CD14-positive monocyte (primary cell): ENCODE data around the gene SQSTM1. TPM values are rescaled to one million over a fixed set of nuclear protein-coding genes. Genes with fewer than 3 reads are reported as not detected.

Experiments
- DNase-seq, 3 donors: peaks; one replicate each; pipeline ENCODE4 v3.0.0-alpha.2; 2011 to 2022
- H2AFZ ChIP-seq: 2 replicates; pipeline ENCODE4 v1.6.0; 2012; ENCODE audit warnings: mild to moderate bottlenecking, low read depth, low read length, inconsistent platforms; ENCODE audit not compliant: insufficient read depth, poor library complexity, severe bottlenecking
- H3K27ac ChIP-seq, 2 donors: 1 replicate in 1 of 2; 2 replicates in 1 of 2; pipeline ENCODE4 v1.5.1; 2012 to 2013; ENCODE audit warnings: low read length in 2 of 2, control low read depth in 1 of 2, inconsistent platforms in 1 of 2, low read depth in 1 of 2, mild to moderate bottlenecking in 1 of 2
- H3K27me3 ChIP-seq, 2 donors: one replicate each; pipeline versions ENCODE4 v1.6.0 to v1.6.1; 2011 to 2013; ENCODE audit warnings: low read length in 2 of 2; ENCODE audit not compliant: control insufficient read depth in 2 of 2, insufficient read depth in 2 of 2
- H3K36me3 ChIP-seq, 2 donors: replicated peaks in 1 of 2; 1 replicate in 1 of 2; 2 replicates in 1 of 2; pipeline versions ENCODE4 v1.5.1 to v1.6.1; 2012 to 2013; ENCODE audit warnings: low read length in 2 of 2, control low read depth in 1 of 2, inconsistent platforms in 1 of 2, mild to moderate bottlenecking in 1 of 2; ENCODE audit not compliant: insufficient read depth in 2 of 2, control insufficient read depth in 1 of 2
- H3K4me1 ChIP-seq, 2 donors: 1 replicate in 1 of 2; 2 replicates in 1 of 2; pipeline versions ENCODE4 v1.5.1 to v1.6.1; 2012 to 2013; ENCODE audit warnings: low read length in 2 of 2, control low read depth in 1 of 2, inconsistent platforms in 1 of 2, mild to moderate bottlenecking in 1 of 2, moderate library complexity in 1 of 2; ENCODE audit not compliant: insufficient read depth in 2 of 2, control insufficient read depth in 1 of 2
- H3K4me2 ChIP-seq: replicated peaks from 2 replicates; pipeline ENCODE3; 2012; ENCODE audit warnings: low read length, moderate library complexity, mild to moderate bottlenecking; ENCODE audit not compliant: poor library complexity, severe bottlenecking; ENCODE audit errors: extremely low read depth
- H3K4me3 ChIP-seq, 3 experiments: fragments of 200-600 bp in 1 of 3; sonication (generic) in 1 of 3; replicated peaks in 1 of 3; 1 replicate in 2 of 3; 2 replicates in 1 of 3; pipeline ENCODE4 v1.5.1; 2011 to 2013; ENCODE audit warnings: low read length in 3 of 3, mild to moderate bottlenecking in 3 of 3, control low read depth in 2 of 3, low read depth in 2 of 3, inconsistent platforms in 1 of 3, moderate library complexity in 1 of 3
- H3K79me2 ChIP-seq: 2 replicates; pipeline ENCODE4 v1.6.0; 2012; ENCODE audit warnings: mild to moderate bottlenecking, control low read depth, inconsistent platforms, low read length, moderate library complexity; ENCODE audit not compliant: insufficient read depth
- H3K9ac ChIP-seq: 2 replicates; pipeline ENCODE4 v1.6.0; 2017; ENCODE audit warnings: low read length, mild to moderate bottlenecking; ENCODE audit not compliant: insufficient read depth, poor library complexity, severe bottlenecking
- H3K9me3 ChIP-seq, 2 donors: replicated peaks in 1 of 2; 1 replicate in 1 of 2; 2 replicates in 1 of 2; pipeline versions ENCODE4 v1.5.1 to v1.6.1; 2012 to 2013; ENCODE audit warnings: low read length in 2 of 2, control low read depth in 1 of 2; ENCODE audit not compliant: control insufficient read depth in 1 of 2, insufficient read depth in 1 of 2
- H4K20me1 ChIP-seq: 2 replicates; pipeline ENCODE4 v1.6.0; 2012; ENCODE audit warnings: mild to moderate bottlenecking, low read length, control low read depth, moderate library complexity; ENCODE audit not compliant: insufficient read depth
- H3K27ac Mint-ChIP-seq, 7 donors: one replicate each; pipeline ENCODE4 v1.8.0; 2020; ENCODE audit warnings: mild to moderate bottlenecking in 7 of 7, mixed read lengths in 7 of 7, moderate library complexity in 6 of 7, inconsistent platforms in 2 of 7
- H3K27me3 Mint-ChIP-seq, 3 donors: one replicate each; pipeline ENCODE4 v1.8.0; 2021 to 2022; ENCODE audit warnings: low read depth in 3 of 3, mild to moderate bottlenecking in 3 of 3, mixed read lengths in 3 of 3, moderate library complexity in 3 of 3, inconsistent platforms in 1 of 3
- H3K36me3 Mint-ChIP-seq, 2 donors: one replicate each; pipeline ENCODE4 v1.8.0; 2020; ENCODE audit warnings: mixed read lengths in 2 of 2, inconsistent platforms in 1 of 2, mild to moderate bottlenecking in 1 of 2
- H3K4me1 Mint-ChIP-seq: one replicate; pipeline ENCODE4 v1.8.0; 2020; ENCODE audit warnings: mild to moderate bottlenecking, mixed read lengths
- H3K4me3 Mint-ChIP-seq, 2 donors: one replicate each; pipeline ENCODE4 v1.8.0; 2020; ENCODE audit warnings: mild to moderate bottlenecking in 2 of 2, mixed read lengths in 2 of 2, moderate library complexity in 1 of 2
- H3K9me3 Mint-ChIP-seq, 7 donors: one replicate each; pipeline ENCODE4 v1.8.0; 2020 to 2022; ENCODE audit warnings: mixed read lengths in 7 of 7, mild to moderate bottlenecking in 6 of 7, moderate library complexity in 6 of 7, inconsistent platforms in 2 of 7
- CTCF ChIP-seq: fragments of 200-600 bp; IDR thresholded peaks from one replicate; pipeline ENCODE4 v1.8.0; 2022; ENCODE audit warnings: antibody characterized with exemption, mild to moderate bottlenecking
- WGBS: methylation state at CpG from one replicate; pipeline ENCODE4 v1.1.5; 2013; ENCODE audit warnings: missing lambda C conversion rate; ENCODE audit not compliant: insufficient coverage; 5-methylcytosine and 5-hydroxymethylcytosine counted together
- intact Hi-C, 2 donors: fragments of 100-400 bp; cut with micrococcal nuclease; formaldehyde crosslinking; loops; one replicate each; pipeline versions ENCODE4 v1.15.0 to v1.15.1; 2023
- polyA plus RNA-seq, 3 donors: library from polyadenylated mRNA; depleted of rRNA in 1 of 3; unstranded in 2 of 3; stranded (reverse) in 1 of 3; fragments of 300-500 nt in 2 of 3; fragments of >200 nt in 1 of 3; fragmentation: Illumina TruSeq in 2 of 3; gene quantifications; 1 replicate in 2 of 3; 2 replicates in 1 of 3; pipeline ENCODE4 v1.2.3, GENCODE V29; 2012 to 2021

Gene SQSTM1
- polyA plus RNA-seq, 3 donors, result 182 to 312 (median 275) TPM

GRCh38 chr5:179873588-179874110, 52.9 kb downstream of the SQSTM1 start:
- intact Hi-C loops, result no loop called here
- Histone ChIP-seq H3K9ac (no peak overlapping the region), H3K36me3 (peaks cover 77 to 88% of the 10 kb centered on the region in 2 donors), H3K4me1 (peaks cover 9 to 10% of the 10 kb centered on the region in 2 donors), H3K4me3 (no peak overlapping the region), H3K4me2 (no peak overlapping the region), H2AFZ (no peak overlapping the region), H3K27ac (peak overlapping the region in 1 of 2 donors; percentile 20), H3K9me3 (no peaks in the 10 kb centered on the region), H3K27me3 (no peaks in the 10 kb centered on the region), H4K20me1 (no peaks in the 10 kb centered on the region), H3K79me2 (no peaks in the 10 kb centered on the region)
- peaks cover 69 to 89% of the 10 kb centered on the region in 2 donors for H3K36me3 Mint-ChIP-seq
- TF ChIP-seq CTCF, result no peak
- DNase-seq, result no peak
- H3K27me3 Mint-ChIP-seq, result no peaks in the 10 kb centered on the region
- H3K4me1 Mint-ChIP-seq, result peaks cover 9% of the 10 kb centered on the region
- H3K4me3 Mint-ChIP-seq, result no peak overlapping the region
- 100% methylated on average over 6 of the region's 7 CpGs for WGBS
- no peak overlapping the region for H3K27ac Mint-ChIP-seq
- H3K9me3 Mint-ChIP-seq, result no peaks in the 10 kb centered on the region

- H3K9me3 Mint-ChIP-seq, result no peaks in the 10 kb centered on the region
- peaks cover 68 to 88% of the 10 kb centered on the region in 2 donors for H3K36me3 Mint-ChIP-seq
- peaks cover 9% of the 10 kb centered on the region for H3K4me1 Mint-ChIP-seq
- no peak overlapping the region for H3K4me3 Mint-ChIP-seq
- peaks cover 9 to 10% of the 10 kb centered on the region in 2 donors for H3K4me1 ChIP-seq
- no peaks in the 10 kb centered on the region for H4K20me1 ChIP-seq
- H3K4me3 ChIP-seq, result no peak overlapping the region
- no peak for DNase-seq
- TF ChIP-seq CTCF, result no peak
- H3K27me3 ChIP-seq, result no peaks in the 10 kb centered on the region
- peak overlapping the region in 1 of 7 donors; percentile 15 for H3K27ac Mint-ChIP-seq
- peaks cover 80 to 88% of the 10 kb centered on the region in 2 donors for H3K36me3 ChIP-seq
- no peaks in the 10 kb centered on the region for H3K79me2 ChIP-seq
- peak overlapping the region in 1 of 2 donors; percentile 20 for H3K27ac ChIP-seq
- 100% methylated on average over 3 of the region's 3 CpGs for WGBS
- intact Hi-C loops, result no loop called here
- no peak overlapping the region for H3K9ac ChIP-seq
- no peak overlapping the region for H2AFZ ChIP-seq
- no peaks in the 10 kb centered on the region for H3K27me3 Mint-ChIP-seq
- no peaks in the 10 kb centered on the region for H3K9me3 ChIP-seq
- no peak overlapping the region for H3K4me2 ChIP-seq
Observed at GRCh38 chr5:179874136-179874535, 53.4 kb downstream of the SQSTM1 start.
